OCI-LY3 (cell line): ENCODE measurements around the gene PDXK.

Source experiments
- EZH2phosphoT487 ChIP-seq: fragments of 200-600 bp; shearing (Covaris generic); IDR thresholded peaks from 2 replicates; pipeline ENCODE4 v1.6.1; 2018; ENCODE audit warnings: antibody characterized with exemption, mixed run types, low read depth
- TF ChIP-seq, protein P1 (sequence below): fragments of 200-600, 300-600 bp; sonication (generic); IDR thresholded peaks from 2 replicates; pipeline ENCODE4 v1.5.1; 2014; ENCODE audit warnings: antibody characterized with exemption, low read length, low read depth

DNA sequence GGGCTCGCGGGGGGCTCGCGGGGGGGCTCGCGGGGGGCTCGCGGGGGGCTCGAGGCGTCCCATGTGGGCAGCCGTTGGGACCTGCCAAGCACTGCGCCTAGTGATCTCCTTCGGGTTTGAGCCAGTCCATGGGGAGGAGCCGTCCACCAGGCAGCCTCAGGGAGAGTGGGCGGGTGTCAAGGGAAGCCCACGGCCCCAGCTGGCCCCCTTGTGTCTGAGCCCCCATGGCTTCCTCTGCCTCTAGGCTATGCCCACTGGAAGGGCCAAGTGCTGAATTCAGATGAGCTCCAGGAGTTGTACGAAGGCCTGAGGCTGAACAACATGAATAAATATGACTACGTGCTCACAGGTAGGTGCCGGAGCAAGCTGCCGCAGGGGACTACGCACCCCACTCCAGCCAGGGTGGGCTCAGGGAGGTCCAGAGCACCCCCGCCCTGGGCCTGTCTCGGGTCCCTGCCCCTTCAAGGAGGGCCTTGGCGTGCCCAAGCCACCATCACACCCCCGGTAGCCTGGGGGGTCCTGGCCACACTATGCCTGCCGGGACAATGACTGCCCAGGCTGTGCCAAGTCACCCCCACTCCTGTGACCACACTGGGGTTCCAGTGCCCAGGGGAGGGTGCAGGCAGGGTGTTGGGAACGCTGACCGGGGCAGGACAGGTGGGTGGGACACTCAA lies 22.6 kb downstream of the PDXK start:
- TF ChIP-seq, protein P1, sequence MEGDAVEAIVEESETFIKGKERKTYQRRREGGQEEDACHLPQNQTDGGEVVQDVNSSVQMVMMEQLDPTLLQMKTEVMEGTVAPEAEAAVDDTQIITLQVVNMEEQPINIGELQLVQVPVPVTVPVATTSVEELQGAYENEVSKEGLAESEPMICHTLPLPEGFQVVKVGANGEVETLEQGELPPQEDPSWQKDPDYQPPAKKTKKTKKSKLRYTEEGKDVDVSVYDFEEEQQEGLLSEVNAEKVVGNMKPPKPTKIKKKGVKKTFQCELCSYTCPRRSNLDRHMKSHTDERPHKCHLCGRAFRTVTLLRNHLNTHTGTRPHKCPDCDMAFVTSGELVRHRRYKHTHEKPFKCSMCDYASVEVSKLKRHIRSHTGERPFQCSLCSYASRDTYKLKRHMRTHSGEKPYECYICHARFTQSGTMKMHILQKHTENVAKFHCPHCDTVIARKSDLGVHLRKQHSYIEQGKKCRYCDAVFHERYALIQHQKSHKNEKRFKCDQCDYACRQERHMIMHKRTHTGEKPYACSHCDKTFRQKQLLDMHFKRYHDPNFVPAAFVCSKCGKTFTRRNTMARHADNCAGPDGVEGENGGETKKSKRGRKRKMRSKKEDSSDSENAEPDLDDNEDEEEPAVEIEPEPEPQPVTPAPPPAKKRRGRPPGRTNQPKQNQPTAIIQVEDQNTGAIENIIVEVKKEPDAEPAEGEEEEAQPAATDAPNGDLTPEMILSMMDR = no peak
- TF ChIP-seq EZH2phosphoT487 = no peak
